PC-3 (cell line): Measurements from ENCODE around the gene CILP.

Experiments
- CTCF ChIP-seq: fragments of 300-600 bp; sonication (generic); conservative IDR thresholded peaks from 2 replicates; pipeline ENCODE4 v1.5.1; 2017; ENCODE audit warnings: antibody characterized with exemption, low read depth, mild to moderate bottlenecking, low read length
- EZH2 ChIP-seq: fragments of 300-600 bp; sonication (generic); IDR thresholded peaks from one replicate; pipeline ENCODE4 v1.6.1; 2017; ENCODE audit warnings: antibody characterized with exemption, mild to moderate bottlenecking, low read length; ENCODE audit not compliant: unreplicated experiment

DNA sequence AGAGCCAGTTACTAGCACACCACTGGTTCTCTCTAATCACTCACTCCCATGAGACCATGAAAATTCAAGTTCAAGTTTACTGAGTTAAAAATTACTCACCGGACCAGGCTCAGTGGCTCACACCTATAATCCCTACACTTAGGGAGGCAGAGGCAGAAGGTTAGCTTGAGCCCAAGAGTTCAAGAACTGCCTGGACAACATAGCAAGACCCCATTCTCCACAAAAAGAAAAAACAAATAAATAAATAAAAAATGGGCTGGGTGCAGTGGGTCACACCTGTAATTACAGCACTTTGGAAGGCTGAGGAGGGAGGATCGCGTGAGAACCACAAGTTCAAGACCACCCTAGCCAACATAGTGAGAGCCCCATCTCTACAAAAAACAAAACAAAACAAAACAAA is 21.2 kb upstream of the CILP start:
- TF ChIP-seq CTCF, result no peak
- TF ChIP-seq EZH2, result no peak
